ENCODE data around the gene TPPP.

GRCh38 chr5:624118-624950, 68.8 kb downstream of the TPPP start:
- TF ChIP-seq CTCF (IDR thresholded peaks at IDR 0.05) (no peak), POLR2A (IDR thresholded peaks at IDR 0.05) (no peak), EP300 (IDR thresholded peaks at IDR 0.05) (no peak)

All from ovary (tissue), 3 donors.